OCI-M1 (cell line): ENCODE results near the gene ABCG1.
A peak's percentile ranks its signal among the peaks of the same experiment; 100 is the strongest.

Source experiments
- DNase-seq: peaks from one replicate; lab custom pipeline; 2025; lab: John Stamatoyannopoulos, UW

Gene ABCG1

DNA sequence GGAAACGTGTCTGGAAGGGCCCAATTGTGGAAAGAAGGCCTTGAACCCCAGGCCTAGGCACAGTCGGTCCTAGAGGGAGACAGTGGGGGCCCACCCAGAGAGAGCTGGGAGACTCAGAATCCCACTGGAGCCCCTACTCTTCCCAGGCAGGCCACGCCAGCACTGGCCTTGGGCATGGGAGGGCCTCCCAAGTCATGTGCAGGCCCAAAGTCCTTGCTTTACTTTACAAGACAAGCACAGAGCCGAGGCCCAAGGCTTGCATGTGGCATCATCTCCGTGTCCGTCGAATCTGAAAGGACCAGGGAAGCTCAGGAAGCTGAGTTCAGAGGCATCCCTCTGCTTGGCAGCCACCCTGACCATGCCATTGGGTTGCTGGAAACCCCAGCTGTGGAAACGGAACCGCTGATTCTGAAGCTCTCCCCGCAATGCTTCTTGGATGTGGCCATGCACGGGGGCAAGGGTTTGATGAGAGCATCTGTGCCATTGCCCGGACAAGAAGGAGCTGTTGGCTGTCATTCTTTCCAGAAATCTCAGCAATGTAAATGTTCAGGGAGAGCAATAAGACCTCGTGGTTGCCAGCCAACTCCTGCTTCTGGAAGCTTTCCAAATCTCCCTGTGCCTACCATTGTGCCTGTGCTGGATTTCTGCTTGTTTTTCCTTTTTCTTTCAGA lies 32.8 kb downstream of the ABCG1 start:
- no peak for DNase-seq

DNA sequence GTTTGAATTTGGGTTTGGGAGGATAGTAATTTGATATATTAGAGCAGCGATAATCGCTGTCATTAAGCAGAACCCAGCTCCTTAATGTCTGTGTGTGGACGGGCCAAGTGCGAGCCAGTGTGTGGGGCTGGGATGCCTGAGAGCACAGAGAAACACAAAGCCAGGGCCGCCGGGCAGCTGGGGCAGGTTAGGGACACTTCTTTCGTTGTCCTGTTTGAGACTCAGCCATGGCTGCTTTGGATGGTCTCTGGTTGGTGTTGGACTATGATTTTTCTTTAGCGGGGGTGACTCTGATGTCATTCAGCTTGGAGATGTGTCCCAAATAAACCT lies 33.4 kb downstream of the ABCG1 start:
- no peak for DNase-seq

DNA sequence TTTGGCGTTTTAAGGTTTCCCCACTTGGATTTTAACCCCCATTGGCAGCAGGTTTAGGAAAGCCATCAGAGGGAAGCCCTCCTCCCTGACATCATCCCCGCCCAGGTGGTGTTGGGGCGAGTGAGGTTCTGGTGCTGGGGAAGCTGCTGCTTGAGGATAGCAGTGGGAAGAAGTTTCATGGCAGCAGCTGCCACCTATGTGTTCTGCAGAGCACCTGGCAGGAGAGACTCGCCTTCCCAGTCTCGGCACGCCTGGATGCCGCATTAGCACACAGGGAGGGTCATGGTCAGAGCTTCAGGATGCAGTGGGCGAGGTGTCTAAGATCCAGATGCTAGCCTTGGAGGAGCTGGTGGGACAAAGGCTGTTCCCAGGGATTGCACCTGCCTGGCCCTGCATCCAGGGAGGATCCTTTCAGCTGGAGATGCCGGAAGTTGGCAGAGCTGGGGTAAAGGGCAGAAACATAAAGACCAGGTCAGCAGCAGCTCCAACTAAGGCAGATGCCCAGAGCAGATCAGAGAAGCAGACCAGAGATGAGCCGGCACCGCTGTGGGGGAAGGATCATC lies 33.9 kb downstream of the ABCG1 start:
- DNase-seq = no peak

DNA sequence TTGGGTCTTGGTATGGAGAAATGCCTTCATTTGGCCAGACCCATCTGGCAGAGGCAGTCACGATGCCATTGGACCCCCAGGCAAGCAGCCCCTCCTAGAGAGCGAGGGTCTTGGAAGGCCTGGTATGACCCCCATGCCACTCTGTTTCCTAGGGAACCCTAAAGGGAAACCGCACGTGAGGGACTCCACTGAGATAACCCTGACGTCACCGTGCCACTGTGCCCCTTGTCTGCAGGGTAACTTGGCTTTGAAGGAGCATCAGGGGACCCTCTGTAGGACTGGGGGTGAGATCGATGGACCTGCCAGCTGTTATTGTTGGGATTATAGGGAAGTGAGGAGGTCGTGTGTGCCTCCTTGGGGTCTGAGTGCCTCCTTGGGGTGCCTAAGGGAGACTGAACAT lies 34.5 kb downstream of the ABCG1 start:
- no peak for DNase-seq

DNA sequence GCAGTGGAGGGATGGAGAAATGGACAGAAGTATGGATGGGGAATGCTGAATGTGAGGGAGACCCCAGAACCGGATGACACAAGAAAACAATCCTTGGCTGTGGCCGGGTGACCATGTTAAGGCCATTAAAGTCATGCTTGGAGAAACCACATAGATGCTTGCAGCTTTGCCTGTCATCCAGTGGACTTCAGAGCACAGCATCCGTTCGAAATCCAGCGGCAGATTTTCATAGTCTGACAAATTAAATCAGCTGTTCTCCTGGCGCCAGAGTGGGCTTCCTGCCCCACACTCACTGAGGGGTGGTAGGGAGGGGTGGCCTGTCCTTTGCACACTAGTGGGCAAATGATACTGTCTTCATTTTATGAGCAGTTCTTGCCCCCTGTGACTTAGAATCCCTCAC lies 35.1 kb downstream of the ABCG1 start:
- DNase-seq = no peak

DNA sequence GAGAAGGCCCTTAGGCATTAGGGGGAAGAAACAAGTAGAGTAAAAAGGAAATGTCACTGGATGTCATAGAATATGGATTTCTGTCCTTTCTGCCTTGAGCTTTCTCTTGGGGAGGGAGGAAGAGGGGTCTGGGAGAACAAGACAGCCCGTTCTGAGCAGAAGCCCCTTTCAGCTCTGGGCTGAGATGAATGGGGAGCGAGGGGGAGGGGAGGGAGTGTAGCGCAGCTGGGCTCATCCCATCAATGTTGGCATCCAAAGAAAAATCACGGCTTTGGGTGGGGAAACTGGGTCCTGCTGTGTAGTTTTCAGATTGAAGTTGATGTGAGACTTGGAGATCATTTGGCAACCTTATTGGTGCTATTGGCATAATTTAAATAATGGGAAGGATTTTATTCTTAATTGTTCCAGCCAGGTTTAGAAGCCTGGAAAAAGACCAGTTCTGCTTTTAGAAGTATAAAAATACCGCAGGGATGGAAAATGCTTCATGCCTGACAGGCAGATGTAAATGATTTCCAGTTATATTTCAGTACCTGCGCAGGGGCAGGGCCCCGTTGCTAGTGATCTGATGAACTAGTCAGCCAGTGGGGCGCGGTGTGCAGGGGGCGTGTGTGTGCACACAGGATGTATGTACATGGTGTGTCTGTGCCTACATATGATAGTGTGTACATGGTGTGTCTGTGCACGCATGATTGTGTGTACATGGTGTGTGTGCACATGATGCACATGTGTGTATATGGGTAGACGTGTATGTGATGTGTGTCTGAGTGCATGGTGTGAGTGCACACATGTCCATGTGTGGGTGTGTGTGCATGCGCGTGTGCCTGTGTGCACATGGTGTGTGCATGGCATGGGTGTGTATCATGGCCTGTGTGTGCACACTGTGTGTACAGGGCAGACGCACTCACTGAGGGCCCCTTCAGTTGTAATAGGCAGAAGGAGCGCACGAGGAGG lies 36.0 kb downstream of the ABCG1 start:
- no peak for DNase-seq

DNA sequence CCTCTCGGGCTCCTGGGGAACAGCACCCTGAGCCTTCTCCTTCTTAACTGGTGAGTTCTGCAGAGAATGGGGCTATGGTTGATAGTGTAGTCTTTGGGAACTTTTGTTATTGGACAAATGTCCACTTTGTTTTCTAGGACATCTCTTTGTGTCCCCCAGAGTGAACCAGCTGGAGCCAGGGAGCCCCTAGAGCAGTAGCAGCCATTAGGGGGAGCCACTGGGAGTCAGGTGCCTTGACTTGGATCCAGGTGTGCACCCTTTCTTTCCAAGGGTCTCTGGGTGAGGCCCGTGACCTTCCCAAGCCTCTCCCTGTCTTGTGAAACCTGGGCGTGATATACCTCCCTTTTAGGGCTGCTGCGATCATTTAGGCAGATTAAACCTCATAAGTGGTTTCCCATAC lies 36.9 kb downstream of the ABCG1 start:
- no peak for DNase-seq

DNA sequence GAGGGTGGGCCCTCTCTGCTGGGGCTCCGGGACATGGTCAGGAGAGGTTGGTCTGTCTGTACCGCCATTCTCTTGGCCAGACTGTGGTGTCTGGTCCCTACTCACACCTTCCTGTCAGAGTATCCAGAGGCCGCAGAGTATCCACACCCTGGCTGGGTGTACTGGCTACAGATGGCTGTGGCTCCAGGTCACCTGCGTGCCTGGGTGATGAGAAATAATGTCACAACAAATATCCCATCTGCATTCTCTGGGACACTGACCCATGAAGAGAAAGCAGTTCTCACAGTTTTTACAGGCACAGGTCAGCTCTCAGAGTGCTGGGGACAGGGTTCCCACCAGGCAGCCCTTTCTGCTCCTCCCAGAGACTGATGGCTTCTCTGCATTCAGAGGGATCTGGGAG lies 37.4 kb downstream of the ABCG1 start:
- no peak for DNase-seq

DNA sequence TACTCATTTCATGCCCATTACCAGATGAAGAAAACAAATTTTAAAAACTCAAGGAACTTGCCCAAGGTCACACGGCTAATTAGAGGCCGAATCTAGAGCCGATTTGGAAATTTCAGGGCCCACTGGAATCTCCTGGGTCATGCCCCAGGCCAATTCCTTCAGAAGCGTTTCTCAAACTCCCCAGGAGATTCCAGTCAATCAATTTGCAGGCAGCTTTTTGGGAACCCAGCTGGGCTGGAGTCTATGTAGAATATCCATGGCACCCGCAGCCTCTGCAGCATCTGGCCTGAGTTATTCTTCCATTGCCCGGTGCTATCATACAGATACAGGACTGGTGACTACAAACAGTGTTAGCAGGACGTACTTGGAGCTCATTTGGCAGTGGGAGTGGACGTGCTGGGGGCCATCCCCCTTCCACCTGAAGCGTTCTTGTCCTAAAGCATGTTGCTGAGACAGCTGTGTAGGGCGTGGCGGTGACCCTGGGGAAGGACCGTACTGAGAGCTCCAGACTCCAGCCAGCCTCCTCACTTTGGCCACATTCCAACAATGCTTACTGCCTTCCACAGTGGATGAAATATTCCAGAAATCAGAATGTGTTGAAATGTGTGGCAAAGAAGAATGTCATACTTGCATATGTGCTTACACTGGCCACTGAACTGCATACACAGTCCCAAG lies 38.3 kb downstream of the ABCG1 start:
- no peak for DNase-seq

DNA sequence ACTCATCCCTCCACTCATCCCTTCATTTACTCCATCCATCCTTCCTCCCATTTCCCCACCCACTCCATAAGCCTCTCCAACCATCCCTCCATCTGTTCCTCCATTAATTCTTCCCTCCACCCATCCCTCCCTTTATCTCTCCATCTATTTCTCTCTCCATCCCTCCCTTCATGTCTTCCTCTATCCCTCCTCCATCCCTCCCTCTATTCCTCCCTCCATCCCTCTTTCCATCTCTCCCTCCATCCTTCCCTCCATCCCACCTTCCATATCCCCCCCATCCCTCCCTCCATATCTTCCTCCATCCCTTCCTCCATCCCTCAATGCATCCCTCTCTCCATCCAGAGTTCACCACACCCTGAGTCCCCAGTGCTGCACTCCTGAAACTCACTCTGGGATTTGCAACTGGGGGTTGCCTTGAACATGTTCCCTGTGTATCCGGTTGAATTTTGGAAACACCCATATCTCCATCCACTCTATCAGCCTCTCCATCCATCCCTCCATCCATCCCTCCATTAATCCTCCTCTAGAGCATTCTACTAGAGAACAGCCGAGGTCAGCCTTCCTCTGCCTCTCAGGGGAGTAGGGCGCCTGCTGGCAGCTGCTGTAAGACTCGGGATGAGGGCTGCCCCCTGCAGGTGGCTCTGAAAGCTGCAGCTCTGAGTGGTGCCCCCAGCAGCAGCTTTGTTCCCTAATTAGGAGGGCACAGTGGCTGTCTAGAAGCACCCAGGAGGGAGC lies 39.4 kb downstream of the ABCG1 start:
- DNase-seq = peak; percentile 83

DNA sequence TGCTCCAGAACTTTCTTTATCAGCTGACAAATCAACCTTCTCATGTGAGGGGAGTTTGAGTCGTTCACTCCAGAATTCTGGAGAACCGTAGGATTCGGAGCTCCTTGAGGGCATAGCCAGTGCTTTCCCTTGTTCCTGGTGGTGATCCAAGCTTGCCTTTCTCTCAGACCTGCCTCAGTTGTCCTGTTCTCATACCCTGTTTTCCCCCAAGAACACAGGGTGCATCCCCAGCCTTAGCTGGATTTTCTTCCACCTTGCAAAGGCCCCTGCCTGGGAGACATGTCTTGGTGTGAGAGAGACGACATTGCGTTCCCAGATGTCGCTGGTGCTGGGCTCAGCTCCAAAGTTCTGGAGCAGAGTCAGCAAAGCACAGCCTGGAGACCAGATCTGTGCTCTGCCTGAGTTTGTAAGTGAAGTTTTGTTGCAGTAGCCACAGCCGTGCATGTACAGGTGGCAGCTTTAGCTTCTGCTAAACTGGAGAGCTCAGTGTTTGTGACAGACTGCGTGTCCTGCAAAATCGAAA lies 40.0 kb downstream of the ABCG1 start:
- no peak for DNase-seq

DNA sequence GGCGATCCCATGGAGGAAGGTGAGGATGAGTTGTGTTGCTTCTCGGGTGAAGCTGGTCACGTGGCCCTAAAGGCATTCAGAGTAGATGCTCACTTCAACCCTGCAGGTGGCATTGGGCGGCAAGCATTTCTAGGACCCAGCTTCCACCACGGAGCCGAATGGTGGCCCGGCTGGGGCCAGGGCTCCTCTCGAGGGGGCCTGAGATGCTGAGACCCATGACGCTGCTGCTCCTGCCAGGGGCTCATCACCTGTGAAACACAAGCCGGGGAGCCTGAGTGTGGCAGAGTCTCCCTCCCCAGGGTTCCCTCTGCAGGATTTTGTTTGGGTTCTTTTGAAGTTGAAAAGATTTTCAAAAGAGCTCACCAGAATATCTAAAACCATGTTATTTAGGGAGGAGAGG lies 41.2 kb downstream of the ABCG1 start:
- DNase-seq = no peak

DNA sequence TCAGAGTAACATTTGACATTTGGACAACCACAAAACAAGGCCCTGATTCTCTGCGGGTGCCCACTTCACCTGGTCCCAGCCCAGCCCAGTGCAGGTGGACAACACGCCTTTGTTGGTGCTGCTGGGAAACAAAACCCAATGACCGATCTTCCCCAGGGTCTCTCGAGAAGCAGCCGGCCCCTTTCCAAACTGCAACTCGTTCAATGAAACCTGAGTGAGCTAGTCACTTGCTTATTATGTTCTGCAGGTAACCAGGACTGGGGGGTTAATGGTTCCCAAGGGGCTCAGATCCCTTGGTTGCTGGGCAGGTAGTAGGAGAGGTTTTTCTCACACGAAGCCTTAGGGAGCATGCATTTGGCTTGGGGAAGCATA lies 42.9 kb downstream of the ABCG1 start:
- no peak for DNase-seq

DNA sequence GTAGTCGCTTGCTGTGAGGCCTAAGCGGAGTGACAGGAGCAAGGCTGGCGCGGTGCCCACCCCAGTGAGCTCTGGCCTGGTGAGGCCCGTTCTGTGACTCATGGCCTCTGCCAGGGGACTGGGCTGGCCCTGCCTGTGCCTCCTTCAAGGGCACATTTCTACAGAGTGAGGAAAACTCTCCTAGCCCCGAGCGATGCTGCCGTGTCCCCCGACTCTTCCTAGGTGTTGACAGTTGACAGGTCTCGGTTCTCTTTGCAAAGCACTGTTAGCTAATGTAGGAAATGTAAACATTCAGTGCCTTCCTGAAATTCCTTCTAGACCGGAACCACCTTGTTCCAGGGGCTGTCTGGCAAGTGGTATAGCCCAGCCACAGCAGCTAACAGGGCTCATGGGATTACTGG lies 43.9 kb downstream of the ABCG1 start:
- DNase-seq = no peak

DNA sequence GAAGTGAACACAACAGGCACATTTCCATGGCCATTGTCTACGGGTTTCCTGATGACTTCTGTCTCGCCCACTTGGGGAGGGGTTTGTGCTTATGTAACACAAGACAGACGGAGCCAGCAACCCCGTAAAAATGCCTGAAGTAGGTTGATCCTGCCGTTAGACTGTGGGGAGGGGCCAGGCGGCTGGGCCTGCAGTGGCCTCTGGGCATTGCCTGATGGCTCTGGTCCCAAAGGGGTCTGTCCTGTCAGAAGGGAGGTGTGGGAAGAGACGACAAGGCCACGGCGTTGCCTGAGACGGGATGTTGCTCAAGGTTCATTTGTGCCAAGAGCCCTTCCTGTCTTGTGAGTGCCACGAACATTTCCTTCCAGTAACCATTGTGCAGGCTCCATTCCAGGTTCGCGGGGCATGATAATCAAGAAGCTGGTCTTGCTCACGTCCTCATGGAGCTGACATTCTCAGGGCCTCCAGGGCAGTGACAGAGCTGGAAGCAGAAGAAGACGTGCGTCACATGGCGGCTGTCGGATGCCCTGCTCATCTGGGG lies 44.7 kb downstream of the ABCG1 start:
- no peak for DNase-seq

DNA sequence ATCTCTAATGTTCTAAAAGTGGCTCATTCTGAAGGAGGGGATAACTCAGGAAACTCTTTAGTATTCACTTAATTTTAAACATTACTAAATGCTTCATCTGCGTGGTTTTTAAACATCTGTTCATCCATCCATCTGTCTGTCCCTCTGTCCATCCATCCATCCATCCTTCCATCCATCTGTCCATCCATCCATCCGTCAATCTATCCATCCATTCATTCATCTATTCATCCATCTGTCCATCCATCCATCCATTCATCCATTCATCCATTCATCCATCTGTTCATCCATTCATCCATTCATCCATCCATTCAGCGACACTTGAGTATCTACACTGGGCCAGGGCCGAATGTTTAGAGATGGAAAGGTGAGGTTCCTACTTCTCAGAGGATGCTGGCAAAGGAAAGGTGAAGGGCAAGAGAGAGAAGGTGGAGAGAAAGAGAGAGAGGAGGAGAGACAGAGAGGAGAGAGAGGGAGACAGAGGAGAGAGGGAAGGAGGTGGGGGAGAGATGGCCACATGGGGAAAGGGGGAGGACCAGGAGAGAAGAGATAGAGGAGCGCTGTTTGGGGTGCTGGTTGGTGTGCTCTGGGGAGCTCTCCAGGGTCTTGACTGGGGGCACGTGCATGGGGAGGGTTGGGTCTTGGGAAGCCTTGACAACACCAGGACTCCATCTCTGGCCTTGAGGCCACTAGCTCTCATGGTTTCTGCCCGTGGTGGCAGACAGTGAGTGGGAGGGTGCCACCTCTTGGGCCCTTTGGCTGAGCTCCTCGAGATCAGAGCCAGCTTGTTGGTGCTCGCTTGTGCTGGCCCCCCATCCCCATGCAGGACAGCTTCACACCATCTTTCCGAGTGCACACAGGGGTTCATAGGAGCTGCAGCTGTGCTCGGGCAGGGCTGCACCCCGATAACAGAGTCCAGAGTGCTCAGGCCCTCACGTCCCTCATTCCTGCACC lies 45.6 kb downstream of the ABCG1 start:
- DNase-seq = no peak

DNA sequence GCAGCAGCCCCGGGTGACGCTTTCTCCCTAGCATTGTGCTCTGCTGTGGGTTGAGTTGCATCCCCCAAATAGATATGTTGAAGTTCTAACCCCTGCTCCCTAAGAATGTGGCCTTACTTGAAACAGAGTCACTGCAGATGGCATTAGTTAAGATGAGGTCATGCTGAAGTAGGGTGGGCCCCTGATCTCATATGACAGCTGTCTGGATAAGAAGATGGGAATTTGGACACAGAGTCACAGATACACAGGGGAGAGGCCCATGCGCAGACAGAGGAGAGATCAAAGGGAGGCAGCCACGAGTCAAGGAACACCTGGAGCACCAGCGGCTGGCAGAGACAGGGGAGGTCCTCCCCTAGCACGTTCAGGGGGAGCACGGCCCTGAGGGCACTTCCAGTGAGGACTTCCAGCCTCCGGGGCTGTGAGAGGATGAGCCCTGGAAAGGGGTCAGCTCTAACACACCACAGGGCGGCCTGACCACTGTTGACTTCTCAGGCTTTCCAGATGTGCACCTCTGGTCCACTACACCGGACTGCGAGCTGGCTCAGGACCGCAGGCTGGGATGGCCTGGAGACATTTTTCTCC lies 46.4 kb downstream of the ABCG1 start:
- DNase-seq = no peak

DNA sequence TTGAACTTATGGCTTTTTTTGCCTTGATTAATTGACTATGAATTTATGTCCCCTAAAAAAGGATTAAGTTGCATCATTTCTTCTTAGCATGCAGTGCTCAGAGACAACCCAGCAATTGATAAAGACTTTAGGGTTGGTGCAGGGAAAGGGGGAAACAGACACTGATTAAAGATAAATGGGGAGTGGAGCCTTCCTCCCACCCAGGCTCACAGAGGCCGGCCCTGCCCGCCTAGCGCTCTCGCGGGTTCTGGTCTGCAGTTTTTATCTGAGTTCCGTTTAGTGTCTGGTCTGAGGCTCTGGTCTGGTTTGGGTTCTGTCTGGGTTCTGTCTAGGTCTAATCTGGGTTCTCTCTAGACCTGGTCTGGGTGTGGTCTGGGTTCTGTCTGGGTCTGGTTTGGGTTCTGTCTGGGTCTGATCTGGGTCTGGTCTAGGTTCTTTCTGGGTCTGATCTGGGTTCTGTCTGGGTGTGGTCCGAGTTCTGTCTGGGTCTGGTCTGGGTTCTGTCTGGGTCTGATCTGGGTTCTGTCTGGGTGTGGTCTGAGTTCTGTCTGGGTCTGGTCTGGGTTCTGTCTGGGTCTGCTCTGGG lies 48.1 kb downstream of the ABCG1 start:
- peak; percentile 35 for DNase-seq

DNA sequence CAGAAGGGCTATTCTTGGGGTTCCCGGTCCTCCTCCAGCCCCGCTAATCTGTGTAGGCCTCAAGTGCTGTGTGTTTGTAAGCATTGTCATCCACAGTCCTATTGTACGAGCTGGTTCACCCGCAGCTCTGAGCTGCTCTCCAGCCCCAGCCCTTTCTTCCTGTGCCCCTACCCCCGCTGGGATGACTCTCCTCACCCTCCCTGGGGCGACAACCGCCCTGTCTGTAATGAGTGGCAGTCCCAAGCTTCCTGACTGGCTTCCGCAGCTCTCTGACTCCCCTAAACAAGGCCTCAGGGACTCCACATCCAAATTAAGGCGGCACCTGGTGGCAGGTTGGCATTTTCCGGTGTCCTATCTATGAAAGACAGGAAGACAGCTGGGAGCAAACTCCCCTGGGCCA lies 50.4 kb downstream of the ABCG1 start:
- DNase-seq = no peak

DNA sequence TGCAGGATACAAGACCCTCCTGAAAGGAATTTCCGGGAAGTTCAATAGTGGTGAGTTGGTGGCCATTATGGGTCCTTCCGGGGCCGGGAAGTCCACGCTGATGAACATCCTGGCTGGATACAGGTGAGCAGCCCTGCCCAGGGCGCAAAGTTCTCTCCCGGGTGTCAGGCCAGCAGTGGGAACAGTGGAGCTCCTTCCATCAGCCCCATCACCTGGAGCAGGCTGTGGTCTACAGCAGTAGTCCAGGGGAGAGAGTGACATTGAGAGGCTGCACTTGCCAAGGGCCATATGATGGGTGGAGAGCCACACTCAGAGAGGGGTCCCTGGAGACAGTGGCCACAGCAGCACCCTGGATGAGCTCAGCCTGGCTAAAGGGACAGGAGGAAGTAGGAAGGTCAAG lies 52.1 kb downstream of the ABCG1 start:
- no peak for DNase-seq
